ENCODE data around the gene CHD1L.
"Not testable (repeated sequence)": the region's sequence is repeated elsewhere in the genome, so short reads cannot be mapped to it uniquely, and the experiment has no call there.

Gene CHD1L

GRCh38 chr1:147218606-147219005, 23.9 kb upstream of the CHD1L start:
- no peak overlapping the region for H3K9ac ChIP-seq
- H3K27me3 ChIP-seq (ENCODE audit: insufficient read depth, low read depth): no peaks in the 10 kb centered on the region
- no peak overlapping the region for H3K4me2 ChIP-seq
- no peaks in the 10 kb centered on the region for H3K4me1 ChIP-seq (ENCODE audit: low read depth, poor library complexity, severe bottlenecking)
- H4K20me1 ChIP-seq (ENCODE audit: insufficient read depth): no peaks in the 10 kb centered on the region
- no peak overlapping the region for H3K27ac ChIP-seq
- no peak overlapping the region for H2AFZ ChIP-seq (ENCODE audit: low read depth)
- H3K36me3 ChIP-seq (ENCODE audit: insufficient read depth): no peaks in the 10 kb centered on the region
- TF ChIP-seq CTCF (conservative IDR thresholded peaks at IDR 0.05; ENCODE audit: low read depth, low read length): no peak
- H3K79me2 ChIP-seq (ENCODE audit: insufficient read depth, low read depth): no peaks in the 10 kb centered on the region
- no peak overlapping the region for H3K4me3 ChIP-seq (IDR thresholded peaks at IDR 0.05; ENCODE audit: insufficient read depth, low read depth, low read length)

GRCh38 chr1:147223740-147224615, 18.5 kb upstream of the CHD1L start:
- H3K4me3 ChIP-seq (IDR thresholded peaks at IDR 0.05; ENCODE audit: insufficient read depth, low read depth, low read length): no peak overlapping the region
- H3K9ac ChIP-seq: no peak overlapping the region
- H3K4me2 ChIP-seq: no peak overlapping the region
- H3K36me3 ChIP-seq (ENCODE audit: insufficient read depth): no peaks in the 10 kb centered on the region
- H4K20me1 ChIP-seq (ENCODE audit: insufficient read depth): no peaks in the 10 kb centered on the region
- no peaks in the 10 kb centered on the region for H3K79me2 ChIP-seq (ENCODE audit: insufficient read depth, low read depth)
- H2AFZ ChIP-seq (ENCODE audit: low read depth): no peak overlapping the region
- no peaks in the 10 kb centered on the region for H3K27me3 ChIP-seq (ENCODE audit: insufficient read depth, low read depth)
- H3K27ac ChIP-seq: no peak overlapping the region
- no peak for TF ChIP-seq CTCF (conservative IDR thresholded peaks at IDR 0.05; ENCODE audit: low read depth, low read length)
- no peaks in the 10 kb centered on the region for H3K4me1 ChIP-seq (ENCODE audit: low read depth, poor library complexity, severe bottlenecking)

DNA sequence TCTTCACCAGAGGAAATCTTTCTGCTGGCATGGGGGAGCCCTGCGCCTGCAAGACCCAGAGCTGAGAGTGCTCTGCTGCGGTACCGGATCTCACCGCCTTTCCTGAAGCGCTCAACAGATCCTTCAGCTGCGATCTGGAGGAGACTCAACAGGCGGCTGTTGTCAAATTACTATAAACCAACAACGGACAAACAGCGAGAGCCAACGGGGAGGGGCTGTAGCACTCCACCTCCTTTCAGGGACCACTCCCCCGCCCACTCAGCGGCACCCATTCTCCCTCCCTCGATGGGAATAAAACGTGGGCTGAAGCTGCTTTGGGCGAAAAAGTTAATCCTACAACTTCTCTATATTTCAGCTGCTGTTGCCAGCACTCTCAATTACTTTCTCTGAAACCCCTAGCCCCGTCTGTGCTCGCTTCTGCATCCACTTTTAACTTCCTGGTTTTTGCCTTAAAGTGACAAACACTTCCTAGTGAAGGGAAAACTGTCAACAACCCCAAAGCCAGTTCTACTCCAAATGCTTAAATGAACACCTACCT, 17.2 kb upstream of the CHD1L start, which contains the start of gene FMO5:
Gene FMO5 (minus strand): TSS at position 147 of the 538 bp plus-strand sequence. CDS start 310 bp downstream, outside the sequence.
- Histone ChIP-seq H3K27ac (no peak within 1 kb of the TSS), H3K4me1 (ENCODE audit: low read depth, poor library complexity, severe bottlenecking) (no peaks in the 10 kb centered on the region), H3K36me3 (ENCODE audit: insufficient read depth) (no peaks in the 10 kb centered on the region), H3K9ac (no peak within 1 kb of the TSS), H3K79me2 (ENCODE audit: insufficient read depth, low read depth) (no peaks in the 10 kb centered on the region), H3K4me3 (IDR thresholded peaks at IDR 0.05; ENCODE audit: insufficient read depth, low read depth, low read length) (no peak within 1 kb of the TSS), H4K20me1 (ENCODE audit: insufficient read depth) (no peaks in the 10 kb centered on the region), H3K4me2 (no peak within 1 kb of the TSS), H3K27me3 (ENCODE audit: insufficient read depth, low read depth) (no peaks in the 10 kb centered on the region), H2AFZ (ENCODE audit: low read depth) (no peak within 1 kb of the TSS)
- TF ChIP-seq CTCF (conservative IDR thresholded peaks at IDR 0.05; ENCODE audit: low read depth, low read length): no peak

DNA sequence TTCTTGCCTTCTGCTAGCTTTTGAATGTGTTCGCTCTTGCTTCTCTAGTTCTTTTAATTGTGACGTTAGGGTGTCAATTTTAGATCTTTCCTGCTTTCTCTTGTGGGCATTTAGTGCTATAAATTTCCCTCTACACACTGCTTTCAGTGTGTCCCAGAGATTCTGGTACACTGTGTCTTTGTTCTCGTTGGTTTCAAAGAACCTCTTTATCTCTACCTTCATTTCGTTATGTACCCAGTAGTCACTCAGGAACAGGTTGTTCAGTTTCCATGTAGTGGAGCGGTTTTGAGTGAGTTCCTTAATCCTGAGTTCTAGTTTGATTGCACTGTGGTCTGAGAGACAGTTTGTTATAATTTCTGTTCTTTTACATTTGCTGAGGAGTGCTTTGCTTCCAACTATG, 11.5 kb upstream of the CHD1L start:
- H3K27me3 ChIP-seq (ENCODE audit: insufficient read depth, low read depth): not testable (repeated sequence)

DNA sequence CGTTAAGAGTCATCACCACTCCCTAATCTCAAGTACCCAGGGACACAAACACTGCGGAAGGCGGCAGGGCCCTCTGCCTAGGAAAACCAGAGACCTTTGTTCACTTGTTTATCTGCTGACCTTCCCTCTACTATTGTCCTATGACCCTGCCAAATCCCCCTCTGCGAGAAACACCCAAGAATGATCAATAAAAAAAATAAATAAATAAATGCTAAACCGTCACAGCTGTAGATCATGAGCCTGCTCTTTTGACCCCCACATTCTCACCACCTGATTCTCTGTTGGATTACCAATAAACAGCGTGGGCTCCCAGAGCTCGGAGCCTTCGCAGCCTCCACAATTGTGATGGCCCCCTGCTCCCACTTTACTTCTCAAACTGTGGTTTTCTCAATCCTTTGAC, 8.6 kb upstream of the CHD1L start:
- not testable (repeated sequence) for H2AFZ ChIP-seq (ENCODE audit: low read depth); H3K27ac ChIP-seq; H3K36me3 ChIP-seq (ENCODE audit: insufficient read depth); H3K4me1 ChIP-seq (ENCODE audit: low read depth, poor library complexity, severe bottlenecking); H4K20me1 ChIP-seq (ENCODE audit: insufficient read depth); H3K4me3 ChIP-seq (IDR thresholded peaks at IDR 0.05; ENCODE audit: insufficient read depth, low read depth, low read length); H3K9ac ChIP-seq; H3K27me3 ChIP-seq (ENCODE audit: insufficient read depth, low read depth); H3K4me2 ChIP-seq; H3K79me2 ChIP-seq (ENCODE audit: insufficient read depth, low read depth)

More for the DNA sequence above, 11.5 kb upstream of the CHD1L start:
- not testable (repeated sequence) for H3K4me3 ChIP-seq (IDR thresholded peaks at IDR 0.05; ENCODE audit: insufficient read depth, low read depth, low read length); H3K27ac ChIP-seq; H3K79me2 ChIP-seq (ENCODE audit: insufficient read depth, low read depth); H2AFZ ChIP-seq (ENCODE audit: low read depth); H3K4me1 ChIP-seq (ENCODE audit: low read depth, poor library complexity, severe bottlenecking); H4K20me1 ChIP-seq (ENCODE audit: insufficient read depth); H3K9ac ChIP-seq; H3K4me2 ChIP-seq; H3K36me3 ChIP-seq (ENCODE audit: insufficient read depth)
